SK-N-SH treated with all-trans-retinoic acid at 6 μM for 48 hours (cell line): ENCODE results near the gene KLHL15.

Source experiments
- ARNTL ChIP-seq: fragments of 450-650 bp; formaldehyde crosslinking; IDR thresholded peaks from 2 replicates; pipeline ENCODE4 v1.5.0; 2020; ENCODE audit warnings: low read depth, mild to moderate bottlenecking, moderate library complexity, borderline replicate concordance
- BACH2 ChIP-seq: fragments of 250-450 bp; sonication (Bioruptor Pico); IDR thresholded peaks from 2 replicates; pipeline ENCODE4 v1.9.0; 2021; ENCODE audit warnings: mild to moderate bottlenecking, borderline replicate concordance
- RARB ChIP-seq: fragments of 250-450 bp; sonication (Bioruptor Pico); IDR thresholded peaks from 2 replicates; pipeline ENCODE4 v1.8.0; 2021; ENCODE audit warnings: mild to moderate bottlenecking, moderate library complexity
- ZNF565 ChIP-seq: fragments of 450-650 bp; formaldehyde crosslinking; conservative IDR thresholded peaks from 2 replicates; pipeline ENCODE4 v1.5.0; 2020; ENCODE audit warnings: low read depth, mild to moderate bottlenecking, moderate library complexity
- ZNF70 ChIP-seq: fragments of 450-650 bp; formaldehyde crosslinking; IDR thresholded peaks from 2 replicates; pipeline ENCODE4 v1.5.0; 2020; ENCODE audit warnings: mild to moderate bottlenecking, moderate library complexity
- TF ChIP-seq, protein P1 (sequence below): fragments of 250-450 bp; sonication (Bioruptor Pico); IDR thresholded peaks from 2 replicates; pipeline ENCODE4 v1.5.1; 2020; ENCODE audit warnings: low read depth, mild to moderate bottlenecking, moderate library complexity

DNA sequence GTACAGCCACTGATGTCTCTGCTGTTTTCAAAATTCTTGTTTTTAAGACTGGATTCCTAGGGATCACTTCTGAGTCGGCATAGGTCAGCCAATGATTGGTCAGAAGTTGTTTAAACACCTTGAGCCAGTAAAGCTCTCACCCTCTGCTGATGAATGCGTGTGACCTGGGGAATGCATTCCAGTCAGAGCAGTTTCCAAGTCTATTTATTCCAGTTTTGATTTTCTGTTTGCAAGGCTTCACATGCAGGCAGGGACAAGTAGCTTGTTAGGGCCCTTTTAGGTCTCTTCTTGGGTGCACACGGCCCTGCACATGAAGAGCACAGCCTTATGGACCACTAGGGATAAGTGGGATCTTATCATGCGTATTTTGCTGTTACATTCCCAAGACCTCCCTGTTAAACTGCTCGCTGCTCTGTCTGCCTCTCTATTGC is 47.0 kb downstream of the KLHL15 start:
- TF ChIP-seq ARNTL, result no peak
- TF ChIP-seq RARB (CRISPR knock-in tag), result no peak
- TF ChIP-seq ZNF565 (CRISPR knock-in tag), result no peak
- TF ChIP-seq, protein P1, sequence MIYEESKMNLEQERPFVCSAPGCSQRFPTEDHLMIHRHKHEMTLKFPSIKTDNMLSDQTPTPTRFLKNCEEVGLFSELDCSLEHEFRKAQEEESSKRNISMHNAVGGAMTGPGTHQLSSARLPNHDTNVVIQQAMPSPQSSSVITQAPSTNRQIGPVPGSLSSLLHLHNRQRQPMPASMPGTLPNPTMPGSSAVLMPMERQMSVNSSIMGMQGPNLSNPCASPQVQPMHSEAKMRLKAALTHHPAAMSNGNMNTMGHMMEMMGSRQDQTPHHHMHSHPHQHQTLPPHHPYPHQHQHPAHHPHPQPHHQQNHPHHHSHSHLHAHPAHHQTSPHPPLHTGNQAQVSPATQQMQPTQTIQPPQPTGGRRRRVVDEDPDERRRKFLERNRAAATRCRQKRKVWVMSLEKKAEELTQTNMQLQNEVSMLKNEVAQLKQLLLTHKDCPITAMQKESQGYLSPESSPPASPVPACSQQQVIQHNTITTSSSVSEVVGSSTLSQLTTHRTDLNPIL (CRISPR knock-in tag), result no peak
- TF ChIP-seq ZNF70 (CRISPR knock-in tag), result no peak
- no peak for TF ChIP-seq BACH2 (CRISPR knock-in tag)
